GM06990 (cell line): ENCODE data around the gene PMEPA1.

Source experiments
- DNase-seq: peaks from one replicate; pipeline ENCODE4 v3.0.0-alpha.2; 2011; ENCODE audit not compliant: insufficient read length; ENCODE audit errors: extremely low read depth
- H3K27me3 ChIP-seq: replicated peaks from 2 replicates; pipeline ENCODE4 v1.6.0; 2011; ENCODE audit warnings: low read length; ENCODE audit not compliant: control insufficient read depth, insufficient read depth
- H3K36me3 ChIP-seq: 2 replicates; pipeline ENCODE4 v1.5.1; 2011; ENCODE audit warnings: low read length; ENCODE audit not compliant: control insufficient read depth, insufficient read depth
- H3K4me3 ChIP-seq: replicated peaks from 2 replicates; pipeline ENCODE4 v1.5.1; 2011; ENCODE audit warnings: low read depth, mild to moderate bottlenecking, control low read depth, low read length
- TF ChIP-seq, protein P1 (sequence below): IDR thresholded peaks from 2 replicates; pipeline ENCODE4 v1.5.1; 2011; ENCODE audit warnings: low read length, control low read depth, mild to moderate bottlenecking, inconsistent platforms; ENCODE audit not compliant: insufficient read depth, poor library complexity, severe bottlenecking

Gene PMEPA1

DNA sequence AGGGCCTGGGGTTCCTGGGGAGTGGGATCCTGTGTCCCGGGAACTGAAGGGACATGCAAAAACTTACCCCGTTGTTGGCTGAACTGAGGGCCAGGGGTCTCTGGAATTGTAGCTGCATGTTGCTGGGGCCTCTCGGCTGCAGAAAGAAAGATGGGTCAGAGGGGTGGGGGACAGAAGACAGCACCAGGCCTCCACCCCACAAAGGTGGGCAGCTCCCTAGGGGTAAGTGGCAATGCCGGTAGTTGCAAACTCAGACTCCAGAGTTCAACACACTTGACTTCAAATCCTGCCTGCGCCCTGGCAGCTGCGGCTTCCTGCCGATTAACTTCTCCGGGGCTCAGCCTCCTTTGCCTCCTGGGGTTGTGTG is 94.4 kb downstream of the PMEPA1 start:
- Histone ChIP-seq H3K36me3 (peaks cover 2% of the 10 kb centered on the region), H3K4me3 (no peak overlapping the region), H3K27me3 (no peaks in the 10 kb centered on the region)
- TF ChIP-seq, protein P1, sequence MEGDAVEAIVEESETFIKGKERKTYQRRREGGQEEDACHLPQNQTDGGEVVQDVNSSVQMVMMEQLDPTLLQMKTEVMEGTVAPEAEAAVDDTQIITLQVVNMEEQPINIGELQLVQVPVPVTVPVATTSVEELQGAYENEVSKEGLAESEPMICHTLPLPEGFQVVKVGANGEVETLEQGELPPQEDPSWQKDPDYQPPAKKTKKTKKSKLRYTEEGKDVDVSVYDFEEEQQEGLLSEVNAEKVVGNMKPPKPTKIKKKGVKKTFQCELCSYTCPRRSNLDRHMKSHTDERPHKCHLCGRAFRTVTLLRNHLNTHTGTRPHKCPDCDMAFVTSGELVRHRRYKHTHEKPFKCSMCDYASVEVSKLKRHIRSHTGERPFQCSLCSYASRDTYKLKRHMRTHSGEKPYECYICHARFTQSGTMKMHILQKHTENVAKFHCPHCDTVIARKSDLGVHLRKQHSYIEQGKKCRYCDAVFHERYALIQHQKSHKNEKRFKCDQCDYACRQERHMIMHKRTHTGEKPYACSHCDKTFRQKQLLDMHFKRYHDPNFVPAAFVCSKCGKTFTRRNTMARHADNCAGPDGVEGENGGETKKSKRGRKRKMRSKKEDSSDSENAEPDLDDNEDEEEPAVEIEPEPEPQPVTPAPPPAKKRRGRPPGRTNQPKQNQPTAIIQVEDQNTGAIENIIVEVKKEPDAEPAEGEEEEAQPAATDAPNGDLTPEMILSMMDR, result no peak
- DNase-seq, result no peak

DNA sequence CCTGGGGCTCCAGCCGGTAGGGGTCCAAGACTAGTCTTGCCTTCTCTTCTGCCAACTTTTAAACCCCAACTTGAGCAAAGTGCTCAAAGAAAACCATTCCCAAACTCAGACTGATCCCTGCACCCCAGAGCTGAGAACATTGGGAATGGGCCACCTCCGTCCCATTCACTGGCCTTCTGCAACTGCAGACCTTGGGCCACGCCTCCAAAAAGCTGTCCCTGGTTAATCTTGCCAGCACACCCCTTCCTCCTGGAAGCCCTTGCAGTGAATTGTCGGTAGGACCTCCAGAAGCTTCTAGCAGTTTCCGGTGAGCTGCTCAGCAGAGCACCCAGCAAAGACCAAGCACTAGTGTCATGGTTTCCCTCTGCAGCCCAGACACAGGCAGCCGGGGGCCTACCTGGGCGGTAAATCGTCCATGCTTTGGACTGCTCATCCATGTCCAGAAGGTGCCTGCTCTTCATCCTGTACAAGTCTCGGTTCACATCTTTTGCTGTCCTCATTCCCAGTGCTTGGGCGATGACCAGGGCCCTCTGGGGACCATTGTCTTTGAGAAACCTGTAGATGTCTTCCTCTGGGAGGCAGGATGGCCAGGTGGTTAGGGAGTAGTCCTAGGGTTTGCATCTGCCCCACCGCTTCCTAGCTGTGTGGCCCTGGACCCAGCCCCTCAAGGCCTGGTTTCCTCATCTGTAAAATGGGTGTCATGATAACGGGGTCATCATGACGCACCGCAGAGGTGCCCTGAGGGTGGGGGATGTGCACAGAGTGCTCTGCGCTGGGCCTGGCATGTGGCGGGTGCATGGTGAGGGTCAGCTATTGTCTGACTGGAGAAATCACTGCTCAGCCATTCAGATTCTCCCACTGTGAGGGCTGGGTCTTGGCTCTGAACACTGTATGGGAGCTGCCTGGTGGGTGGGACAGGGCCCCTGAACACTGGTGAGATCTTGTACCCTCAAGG is 95.0 kb downstream of the PMEPA1 start:
- TF ChIP-seq, protein P1, result no peak
- Histone ChIP-seq H3K4me3 (no peak overlapping the region), H3K27me3 (no peaks in the 10 kb centered on the region), H3K36me3 (peaks cover 2% of the 10 kb centered on the region)
- DNase-seq, result no peak

DNA sequence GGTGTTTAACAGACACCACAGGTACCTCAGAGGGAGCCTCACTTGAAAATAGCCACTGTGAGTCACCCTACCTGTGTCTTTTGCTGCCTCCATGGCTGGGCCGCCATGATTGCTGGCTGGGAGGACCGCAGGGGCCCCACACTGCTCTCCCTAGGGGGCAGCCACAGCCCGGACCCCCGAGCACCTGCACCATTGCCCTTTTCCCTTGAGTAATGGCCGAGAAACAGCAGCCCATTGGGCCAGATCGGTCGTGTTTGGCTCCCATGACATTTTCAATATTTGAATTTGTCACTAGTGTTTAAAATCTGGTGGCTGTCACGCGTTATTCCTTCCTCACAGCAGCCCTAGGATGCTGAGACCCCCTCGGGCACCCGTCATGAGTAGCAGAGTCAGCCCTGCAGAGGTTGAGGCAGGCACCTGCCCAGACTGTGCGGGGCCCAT is 96.3 kb downstream of the PMEPA1 start:
- no peak for DNase-seq
- H3K36me3 ChIP-seq, result peaks cover 2% of the 10 kb centered on the region
- H3K4me3 ChIP-seq, result no peak overlapping the region
- H3K27me3 ChIP-seq, result no peaks in the 10 kb centered on the region
- TF ChIP-seq, protein P1, result no peak

DNA sequence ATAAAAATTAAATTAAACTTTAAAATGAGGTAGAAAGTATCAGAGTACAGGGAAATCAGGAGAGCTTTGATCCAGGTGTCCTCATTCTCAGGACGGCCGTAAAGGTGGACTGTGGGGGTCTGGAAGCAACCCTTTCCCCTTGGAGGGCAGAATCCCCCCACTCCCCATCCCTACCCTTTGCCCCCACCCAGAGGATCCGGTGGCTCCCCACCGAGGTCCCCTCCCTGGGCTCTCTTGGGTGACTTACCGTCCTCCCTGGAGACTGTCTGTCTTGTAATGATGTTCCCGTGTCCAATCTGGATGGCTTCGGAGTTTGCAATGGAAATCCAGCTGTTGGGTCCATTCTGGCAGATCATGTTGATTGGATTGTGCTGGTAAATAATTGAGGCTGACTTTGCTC is 96.9 kb downstream of the PMEPA1 start:
- TF ChIP-seq, protein P1, result no peak
- no peaks in the 10 kb centered on the region for H3K27me3 ChIP-seq
- H3K4me3 ChIP-seq, result no peak overlapping the region
- no peak for DNase-seq
- H3K36me3 ChIP-seq, result peaks cover 2% of the 10 kb centered on the region

DNA sequence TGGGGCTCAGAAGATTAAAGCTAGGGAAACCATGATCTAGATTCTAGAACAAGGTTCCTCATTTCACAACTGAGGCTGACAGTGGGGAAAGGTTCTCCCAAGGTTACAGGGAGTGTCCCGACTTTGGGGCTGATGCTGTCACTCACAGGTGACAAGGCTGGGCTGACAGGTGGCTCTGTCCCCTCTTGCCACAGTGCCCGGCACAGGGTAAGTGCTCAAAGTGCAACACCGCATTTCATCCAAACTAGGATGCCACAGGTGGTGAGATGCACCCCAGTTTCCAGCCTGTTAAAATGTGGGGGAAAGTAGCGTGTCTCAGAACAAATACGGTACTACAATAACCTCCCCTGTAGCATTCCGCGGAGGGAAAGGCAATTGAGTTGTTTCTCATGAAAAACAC is 97.4 kb downstream of the PMEPA1 start:
- no peaks in the 10 kb centered on the region for H3K27me3 ChIP-seq
- no peak overlapping the region for H3K4me3 ChIP-seq
- DNase-seq, result no peak
- TF ChIP-seq, protein P1, result no peak
- H3K36me3 ChIP-seq, result peaks cover 2% of the 10 kb centered on the region
